HG03103 (cell line): ENCODE measurements around the gene SLC26A1.
"Not testable (repeated sequence)": the region's sequence is repeated elsewhere in the genome, so short reads cannot be mapped to it uniquely, and the experiment has no call there.

ENCODE experiments used
- ATAC-seq: cut with Tn5 transposase; IDR thresholded peaks from one replicate; pipeline ENCODE4 v1.9.1; 2021; ENCODE audit warnings: low read depth; ENCODE audit not compliant: unreplicated experiment

Gene SLC26A1

DNA sequence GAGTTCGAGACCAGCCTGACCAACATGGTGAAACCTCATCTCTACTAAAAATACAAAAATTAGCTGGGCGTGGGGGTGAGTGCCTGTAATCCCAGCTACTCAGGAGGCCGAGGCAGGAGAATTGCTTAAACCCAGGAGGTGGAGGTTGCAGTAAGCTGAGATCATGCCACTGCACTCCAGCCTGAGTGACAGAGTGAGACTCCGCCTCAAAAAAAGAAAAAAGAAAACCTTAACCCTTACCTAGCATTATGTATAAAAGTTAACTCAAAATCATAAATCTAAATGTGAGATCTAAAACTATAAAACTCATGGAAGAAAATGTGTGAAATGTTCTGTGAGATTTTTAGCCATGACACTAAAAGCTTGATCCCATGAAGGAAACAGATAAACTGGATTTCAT, 53.7 kb downstream of the SLC26A1 start:
- not testable (repeated sequence) for ATAC-seq
